ENCODE measurements around the gene PRKN.

GRCh38 chr6:161536224-161536630 lies 1191.3 kb downstream of the PRKN start:
- TF ChIP-seq POLR2AphosphoS5 (IDR thresholded peaks at IDR 0.05) (no peak), CTCF (IDR thresholded peaks at IDR 0.05; ENCODE audit: poor library complexity, severe bottlenecking) (no peak), TAF1 (IDR thresholded peaks at IDR 0.05; ENCODE audit: low read depth) (no peak), EZH2 (IDR thresholded peaks at IDR 0.05; ENCODE audit: borderline replicate concordance, insufficient read depth, low read length, poor library complexity, severe bottlenecking) (no peak), RAD21 (conservative IDR thresholded peaks at IDR 0.05) (no peak), EP300 (conservative IDR thresholded peaks at IDR 0.05; ENCODE audit: poor library complexity, severe bottlenecking) (no peak)

All from neural cell (in vitro differentiated cells).